ENCODE results near the gene NKX2-2.

NKX2-2 gene

GRCh38 chr20:21521596-21522480 is 8.0 kb upstream of the NKX2-2 start:
- no peak for DNase-seq

- DNase-seq, result no peak
Observed at GRCh38 chr20:21520702-21521595, 7.1 kb upstream of the NKX2-2 start.

GRCh38 chr20:21519136-21519584 is 5.3 kb upstream of the NKX2-2 start:
- DNase-seq, result no peak

GRCh38 chr20:21518292-21518991 is 4.6 kb upstream of the NKX2-2 start:
- DNase-seq, result no peak

- DNase-seq, result no peak
Observed at GRCh38 chr20:21517566-21518277, 3.9 kb upstream of the NKX2-2 start.

- no peak for DNase-seq
Observed at GRCh38 chr20:21516861-21517565, 3.1 kb upstream of the NKX2-2 start.

- DNase-seq, result no peak
Observed at GRCh38 chr20:21516180-21516567, 2.3 kb upstream of the NKX2-2 start.

- DNase-seq, result no peak
Observed at GRCh38 chr20:21515300-21516179, 1.7 kb upstream of the NKX2-2 start.

- DNase-seq, result no peak
Observed at GRCh38 chr20:21514553-21515251, 838 bp upstream of the NKX2-2 start.

- DNase-seq, result no peak
Observed at GRCh38 chr20:21513181-21513663, 642 bp downstream of the NKX2-2 start.

- no peak for DNase-seq
Observed at GRCh38 chr20:21512634-21513180, 1.2 kb downstream of the NKX2-2 start.

- DNase-seq, result no peak
Observed at GRCh38 chr20:21511850-21512633, 1.8 kb downstream of the NKX2-2 start.

GRCh38 chr20:21511485-21511849 is 2.4 kb downstream of the NKX2-2 start:
- DNase-seq, result no peak

- DNase-seq, result no peak
Observed at GRCh38 chr20:21510414-21511384, 3.2 kb downstream of the NKX2-2 start.

- peak; percentile 39 for DNase-seq
Observed at GRCh38 chr20:21509597-21510371, 4.1 kb downstream of the NKX2-2 start.

- no peak for DNase-seq
Observed at GRCh38 chr20:21509079-21509596, 4.7 kb downstream of the NKX2-2 start.
